Renal cortex interstitium (tissue), 11 donors: ENCODE measurements around the gene RUNX1. TPM values are rescaled to one million over a fixed set of nuclear protein-coding genes. Genes with fewer than 3 reads are reported as not detected.
A peak's percentile ranks its signal among the peaks of the same experiment; 100 is the strongest.

Source experiments
- DNase-seq, 11 donors: peaks; one replicate each; pipeline ENCODE4 v3.0.0-alpha.2; 2013; ENCODE audit warnings: low read depth in 9 of 11, low spot score in 4 of 11; ENCODE audit errors: extremely low read depth in 1 of 11
- polyA plus RNA-seq, 3 donors: library from polyadenylated mRNA; unstranded; fragments of 120-200 nt; gene quantifications; one replicate each; pipeline ENCODE4 v1.2.1, GENCODE V29; 2013; ENCODE audit not compliant: insufficient read length in 3 of 3

RUNX1 gene
- polyA plus RNA-seq, 3 donors: 2.3 to 3.5 (median 2.4) TPM

DNA sequence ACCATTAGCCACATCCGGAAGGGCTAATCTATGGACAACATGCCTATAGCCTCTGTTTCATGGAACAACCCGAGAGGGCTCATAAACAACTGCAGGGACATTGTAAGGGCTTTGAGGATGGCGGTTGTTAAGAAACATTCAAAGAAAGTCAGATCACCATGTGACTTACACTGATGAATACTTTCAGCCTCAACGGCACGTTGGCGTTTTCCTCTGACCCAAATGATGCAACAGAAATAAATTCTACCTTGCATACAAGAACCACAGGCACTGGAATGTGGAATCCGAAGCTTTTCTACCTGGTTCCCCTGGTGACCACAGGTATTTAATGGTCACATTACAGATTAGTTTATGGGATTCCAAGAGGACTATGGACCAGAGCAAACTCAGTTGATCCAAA, 273.3 kb downstream of the RUNX1 start:
- DNase-seq: no peak

DNA sequence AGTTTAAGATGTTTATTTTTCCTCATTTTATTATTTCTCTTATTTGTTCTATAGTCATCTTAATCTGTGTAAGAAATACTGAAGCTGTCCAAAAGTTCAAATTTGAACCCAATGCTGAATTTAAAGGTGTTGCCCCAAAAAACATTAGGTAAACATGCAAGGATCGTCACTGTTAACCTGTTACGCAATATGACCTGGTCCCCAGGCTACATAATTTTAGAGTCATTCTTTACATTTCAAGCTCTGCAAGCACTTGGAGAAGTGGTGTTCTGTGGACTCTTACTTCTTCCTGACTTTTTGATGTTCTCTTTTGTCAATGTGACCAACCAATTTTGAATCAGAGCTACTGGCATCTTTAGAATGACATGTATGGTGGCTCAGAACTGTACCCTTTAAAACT, 274.4 kb downstream of the RUNX1 start:
- DNase-seq: no peak

DNA sequence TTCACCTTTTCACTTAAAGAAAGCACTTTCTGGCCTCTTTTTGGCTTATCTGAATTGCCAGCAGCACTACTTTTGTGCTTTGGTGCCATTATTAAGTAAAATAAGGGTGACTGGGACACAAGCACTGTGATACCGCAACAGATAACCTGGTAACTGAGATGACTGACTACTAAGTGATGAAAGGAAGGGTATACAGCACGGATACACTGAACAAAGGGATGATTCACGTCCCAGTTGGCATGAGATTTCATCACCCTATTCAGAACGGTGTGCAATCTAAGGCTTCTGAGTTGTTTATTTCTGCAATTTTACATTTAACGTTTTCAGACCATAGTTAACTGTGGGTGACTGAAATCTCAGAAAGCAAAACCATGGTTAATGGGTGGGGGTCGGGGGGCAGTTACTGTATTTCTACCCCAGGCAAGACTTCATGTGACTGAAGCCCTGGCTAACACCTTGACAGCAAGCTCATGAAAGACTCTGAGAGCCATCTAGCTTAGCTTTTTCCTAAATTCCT, 277.5 kb downstream of the RUNX1 start:
- DNase-seq: no peak

DNA sequence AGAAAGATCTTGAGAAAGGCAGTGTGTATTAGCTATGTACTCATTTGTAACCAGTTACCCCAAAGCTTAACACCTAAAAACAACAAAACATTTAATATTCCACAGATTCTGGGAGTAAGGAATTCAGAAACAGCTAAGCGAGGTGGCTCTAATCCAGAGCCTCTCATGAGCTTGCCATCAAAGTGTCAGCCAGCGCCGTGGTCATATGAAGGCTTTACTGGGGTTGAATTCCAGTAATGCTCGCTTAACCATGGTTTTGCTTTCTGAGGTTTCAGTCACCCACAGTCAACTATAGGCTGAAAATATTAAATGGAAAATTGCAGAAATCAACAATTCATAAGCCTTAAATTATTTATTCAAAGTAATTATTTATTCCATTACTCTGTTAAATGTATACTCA, 278.5 kb downstream of the RUNX1 start:
- DNase-seq: no peak

DNA sequence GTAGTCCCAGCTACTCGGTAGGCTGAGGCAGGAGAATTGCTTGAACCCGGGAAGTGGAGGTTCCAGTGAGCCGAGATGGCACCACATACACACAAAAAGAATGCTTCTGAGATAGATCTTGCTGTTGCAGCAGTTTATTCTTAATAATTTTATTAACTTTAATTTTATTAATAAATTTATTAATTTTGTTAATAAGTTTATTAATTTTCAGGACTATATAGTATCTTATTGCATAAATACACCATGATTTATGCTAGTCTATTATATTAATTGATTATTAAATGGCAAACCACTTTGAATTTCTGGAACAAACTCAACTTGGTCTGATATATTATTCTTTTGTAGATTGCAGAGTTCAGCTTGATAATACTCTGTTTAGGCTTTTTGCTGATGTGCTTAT, 280.8 kb downstream of the RUNX1 start:
- DNase-seq: no peak

DNA sequence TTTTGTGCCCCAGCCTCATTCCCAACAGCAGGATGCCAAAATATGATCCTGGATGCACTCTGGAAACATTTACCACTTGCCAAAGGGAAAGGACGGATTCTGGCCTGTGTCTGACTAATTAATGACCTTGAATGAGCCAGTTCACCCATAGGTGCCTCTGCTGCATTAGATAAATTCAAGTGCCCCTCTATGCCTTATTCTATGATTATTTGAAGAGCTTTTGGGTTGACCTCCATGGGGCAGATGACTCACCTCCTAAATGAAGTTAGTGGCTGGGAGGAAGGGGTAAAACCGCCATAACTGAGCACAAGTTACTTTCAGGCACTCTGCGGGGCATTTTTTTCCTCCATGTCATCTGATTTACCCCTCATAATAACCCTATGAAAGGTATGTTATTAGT, 282.2 kb downstream of the RUNX1 start:
- no peak for DNase-seq

DNA sequence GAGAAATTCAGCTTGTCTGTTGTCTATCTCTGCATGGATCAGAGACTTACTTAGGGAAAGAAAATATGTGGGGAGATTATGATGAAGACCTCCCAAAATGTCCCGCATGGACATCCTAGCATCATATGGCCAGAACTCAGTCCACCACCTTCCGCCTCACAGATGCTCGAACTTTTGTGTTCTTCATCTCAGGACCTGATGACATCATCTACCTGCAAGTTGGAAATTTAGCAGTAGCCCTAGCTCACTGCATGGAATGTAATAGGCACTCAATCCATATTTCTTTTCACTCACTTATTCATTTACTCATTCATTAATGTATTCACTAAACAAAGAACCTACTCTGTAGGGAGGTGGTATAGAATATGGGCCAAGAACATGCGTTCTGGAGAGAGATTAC, 283.5 kb downstream of the RUNX1 start:
- DNase-seq: no peak

DNA sequence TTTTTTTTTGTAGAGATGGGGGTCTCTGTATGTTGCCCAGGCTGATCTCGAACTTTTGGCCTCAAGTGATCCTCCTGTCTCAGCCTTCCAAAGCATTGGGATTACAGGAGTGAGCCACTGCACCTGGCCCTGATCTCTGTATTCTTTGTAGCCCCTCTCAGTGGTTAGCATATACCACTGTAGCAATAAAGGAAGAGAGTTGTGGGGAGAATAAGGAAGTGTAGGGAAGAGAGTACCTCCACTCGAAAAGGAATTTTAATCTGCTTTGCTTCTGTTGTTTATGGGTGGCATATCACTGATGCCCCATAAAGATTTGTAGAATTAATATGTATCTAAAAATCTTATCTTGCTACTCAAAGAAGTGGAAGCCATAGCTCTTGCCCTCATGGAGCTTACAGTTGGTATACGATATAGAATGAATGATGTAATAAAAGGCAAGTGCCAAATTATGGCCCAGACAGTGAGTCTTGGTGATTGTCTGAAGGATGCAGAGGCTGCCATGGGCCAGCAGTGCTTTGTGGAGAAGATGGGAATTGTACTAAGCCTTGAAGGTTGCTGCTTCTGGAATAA, 284.3 kb downstream of the RUNX1 start:
- DNase-seq: no peak

DNA sequence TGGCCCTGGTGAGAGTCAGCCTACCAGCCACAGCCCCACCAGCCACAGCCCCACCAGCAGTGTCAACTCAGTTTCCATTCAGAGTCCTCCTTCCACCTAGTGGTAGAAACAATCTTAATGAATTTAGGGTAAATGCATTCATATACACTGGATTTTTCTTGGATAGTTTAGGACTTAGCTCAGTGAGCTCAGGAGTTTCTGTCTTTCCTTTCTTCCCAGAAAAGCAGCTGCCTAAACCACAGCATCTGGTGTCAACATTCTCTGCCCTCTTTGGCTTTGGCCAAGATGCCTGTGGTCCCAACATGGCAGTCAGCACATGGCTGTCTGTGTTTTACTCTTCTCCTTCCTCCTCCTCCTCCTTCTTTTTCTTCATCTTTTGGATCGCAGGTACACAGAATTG, 286.3 kb downstream of the RUNX1 start:
- DNase-seq: no peak

DNA sequence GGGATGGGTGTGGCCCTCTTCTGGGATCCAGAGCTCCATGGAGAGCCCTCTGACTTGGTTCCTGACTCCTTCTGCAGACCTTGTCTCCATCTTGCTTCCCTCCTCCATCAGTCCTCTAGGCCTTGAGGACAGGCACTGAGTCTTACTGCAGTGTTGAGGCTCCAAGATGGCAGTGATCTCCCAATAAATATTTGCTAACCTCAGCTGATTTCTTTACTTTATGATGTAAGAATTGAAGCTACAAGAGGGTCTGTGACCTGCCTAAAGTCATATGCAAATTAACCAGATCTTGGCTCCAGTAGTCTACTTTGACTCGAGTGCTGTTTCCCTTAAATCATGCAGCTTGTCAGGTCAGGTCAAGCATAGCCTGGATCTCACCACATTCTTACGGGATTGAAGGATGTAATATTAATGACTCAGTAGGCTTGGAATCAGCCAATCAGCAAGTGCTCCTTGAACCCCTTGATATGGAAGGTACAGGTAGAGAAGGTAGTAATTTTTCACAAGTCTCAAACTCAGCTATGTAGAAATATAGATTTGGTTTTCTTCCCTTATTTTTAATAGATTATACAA, 287.3 kb downstream of the RUNX1 start:
- no peak for DNase-seq

DNA sequence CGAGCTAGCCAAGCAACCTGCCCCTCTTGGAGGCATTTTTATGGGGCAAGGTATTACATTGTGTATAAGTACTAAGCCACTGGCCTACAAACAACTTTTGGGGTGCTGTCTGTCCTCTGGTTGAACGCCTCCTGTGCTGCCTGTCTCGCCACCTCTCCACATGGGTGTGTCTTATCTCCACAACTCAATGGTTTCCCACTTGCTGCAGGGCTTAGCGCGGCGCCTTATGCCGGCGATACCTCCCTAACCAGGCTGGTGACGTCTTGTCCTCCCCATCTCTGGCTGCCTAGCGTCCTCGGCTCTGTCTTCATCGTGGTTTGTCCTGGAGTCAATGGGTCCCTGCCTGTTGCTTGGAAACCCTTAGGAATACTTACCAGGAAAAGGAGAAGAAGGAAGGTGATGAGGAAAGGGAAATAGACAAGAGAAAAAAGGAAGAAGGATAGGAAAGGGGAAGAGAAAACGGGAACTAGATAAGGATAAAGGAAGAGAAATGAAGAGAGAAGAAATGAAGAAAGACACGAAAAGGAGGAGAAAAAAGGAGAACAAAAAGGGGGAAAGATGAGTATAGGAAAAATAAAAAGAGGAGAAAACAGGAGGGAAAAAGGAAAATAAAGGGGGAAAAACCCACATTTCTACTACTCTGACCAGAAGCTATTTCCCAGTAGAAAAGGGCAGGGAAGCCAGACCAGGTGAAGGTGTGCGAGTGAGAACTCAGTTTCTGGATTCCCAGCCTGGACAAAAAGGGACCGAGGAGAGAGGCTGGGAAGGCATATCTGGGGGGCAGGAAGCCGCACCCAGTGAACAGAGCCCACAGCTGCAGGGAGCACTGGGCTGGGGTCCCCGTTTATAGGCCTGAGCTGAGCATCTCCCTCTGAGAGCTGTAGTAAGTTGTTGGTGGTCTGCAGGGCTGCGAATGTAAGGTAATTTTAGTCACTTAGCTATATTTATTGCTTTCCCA, 294.1 kb downstream of the RUNX1 start:
- no peak for DNase-seq

DNA sequence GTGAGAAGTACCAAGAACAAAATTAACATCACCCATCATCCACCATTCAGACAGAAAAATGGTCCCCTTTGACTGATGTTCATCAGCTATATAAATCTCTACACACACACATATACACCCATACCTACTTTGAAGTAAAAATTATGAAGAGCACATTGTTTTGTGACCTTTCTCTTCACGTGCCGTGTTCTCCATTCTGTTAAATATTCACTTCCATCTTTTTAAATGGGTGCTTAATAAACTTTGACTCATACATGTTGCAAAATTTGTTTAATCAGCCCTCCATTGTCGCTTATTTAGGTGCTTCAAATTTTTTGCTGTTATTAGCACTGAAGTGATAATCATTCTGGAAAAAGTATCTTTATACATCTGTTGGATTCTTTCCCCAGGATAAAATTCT, 300.2 kb downstream of the RUNX1 start:
- DNase-seq: no peak

DNA sequence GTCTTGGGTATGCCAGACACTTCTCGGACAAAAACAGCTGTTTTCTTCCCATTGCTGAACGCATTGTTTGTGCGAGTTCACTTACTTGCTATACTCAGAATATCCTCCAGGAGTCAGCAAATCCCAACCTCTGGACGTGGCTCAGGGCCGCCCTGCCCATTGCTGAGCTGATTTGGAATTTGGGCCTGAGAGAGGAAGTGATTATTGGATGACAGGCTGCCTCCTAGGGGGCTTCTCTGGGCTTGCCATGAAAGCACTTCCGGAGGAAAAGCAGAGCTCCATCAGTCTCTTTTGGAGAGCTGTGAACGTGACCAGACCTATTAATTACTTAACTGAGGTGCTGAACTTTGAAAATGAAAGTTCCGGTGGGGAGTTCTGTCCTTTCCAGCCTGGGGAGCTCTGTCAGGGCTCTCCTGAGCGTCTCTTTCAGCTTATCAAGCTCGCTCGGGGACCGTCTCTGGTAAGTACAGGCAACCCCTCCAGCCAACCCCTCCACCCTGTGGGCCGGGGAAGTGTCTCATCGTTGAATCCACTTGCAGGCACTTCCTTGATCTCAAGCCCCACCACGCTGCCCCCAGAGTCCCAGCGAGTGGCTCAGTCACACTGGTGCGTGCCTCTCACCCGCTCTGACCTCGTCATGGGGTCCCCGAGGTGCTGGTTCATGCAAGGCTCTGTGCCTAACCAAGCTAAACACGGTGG, 303.4 kb downstream of the RUNX1 start:
- DNase-seq: peak; percentile 55 to 76 (median 67)

DNA sequence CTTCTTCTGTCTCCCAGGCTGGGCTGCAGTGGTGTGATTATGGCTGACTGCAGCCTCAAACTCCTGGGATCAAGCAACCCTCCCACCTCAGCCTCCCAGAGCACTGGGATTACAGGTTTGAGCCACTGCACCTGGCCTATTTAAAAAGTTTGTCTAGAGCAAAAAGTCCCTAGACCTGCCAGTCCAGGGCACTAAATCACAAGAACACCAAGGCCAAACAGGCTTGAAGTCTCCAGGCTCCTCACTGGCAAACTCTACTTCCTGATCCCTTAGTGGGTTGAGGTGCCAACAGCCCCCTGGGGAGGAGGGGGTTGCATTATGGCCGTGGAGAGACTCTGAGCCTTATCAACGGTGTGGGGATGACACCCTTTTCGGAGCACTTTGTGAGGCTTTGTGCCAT, 304.3 kb downstream of the RUNX1 start:
- DNase-seq: no peak

DNA sequence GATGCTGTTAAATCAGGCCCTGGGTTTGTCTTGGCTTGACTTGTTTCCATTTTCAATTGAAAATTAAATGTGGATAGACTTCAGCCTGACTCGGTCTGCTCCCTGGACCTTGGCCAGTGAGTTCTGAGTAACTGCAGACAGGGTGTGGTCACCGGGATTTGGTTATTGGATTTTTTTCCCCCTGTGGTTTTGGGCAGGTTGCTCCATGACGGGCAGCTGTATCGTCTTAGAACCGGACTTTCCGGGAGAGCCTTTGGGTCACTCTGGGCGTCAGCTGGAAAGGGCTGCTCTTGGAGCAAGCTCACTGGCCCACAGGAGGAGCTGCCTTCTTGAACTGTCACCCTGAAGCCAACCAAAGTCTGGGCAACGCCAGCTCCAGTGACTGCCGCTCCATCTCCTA, 305.3 kb downstream of the RUNX1 start:
- no peak for DNase-seq

DNA sequence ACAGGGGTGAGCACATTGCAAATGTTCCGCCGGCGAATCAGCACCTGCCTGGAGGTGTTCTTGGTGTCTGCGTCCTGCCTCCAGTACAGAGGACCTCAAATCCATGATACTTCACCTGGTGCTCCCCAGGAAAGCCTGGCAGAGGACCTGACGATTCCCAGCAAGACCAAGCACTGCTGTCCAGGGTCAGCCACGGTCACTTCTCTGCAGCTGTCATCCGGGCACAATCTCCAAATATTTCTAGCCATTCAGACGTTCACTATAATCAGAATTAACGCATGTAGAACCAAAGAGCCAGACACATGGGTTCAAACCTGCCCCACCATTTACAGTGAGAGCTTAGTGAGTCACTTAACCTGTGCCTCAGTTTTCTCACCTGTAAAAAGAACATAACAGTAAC, 305.8 kb downstream of the RUNX1 start:
- DNase-seq: no peak

DNA sequence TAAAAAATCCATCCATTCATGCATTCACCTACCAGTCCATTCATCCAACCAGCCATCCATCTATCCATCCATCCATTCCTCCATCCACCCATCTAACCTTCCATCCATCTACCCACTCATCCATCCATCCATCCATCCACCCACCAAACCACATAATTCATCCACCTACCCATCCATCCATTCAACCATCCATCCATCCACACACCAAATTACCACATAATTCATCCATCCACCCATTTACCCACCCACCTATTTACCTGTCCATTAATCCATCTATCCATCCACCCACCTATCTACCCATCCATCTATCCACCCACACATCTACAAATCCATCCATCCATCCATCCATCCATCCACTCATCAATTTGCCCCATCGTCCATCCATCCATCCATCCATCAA, 308.9 kb downstream of the RUNX1 start:
- DNase-seq: no peak
